ENCODE data around the gene PRKCE.

- no peak for TF ChIP-seq POLR2AphosphoS5 (IDR thresholded peaks at IDR 0.05; ENCODE audit: insufficient read depth, low read depth, low read length)
- TF ChIP-seq CTCF (IDR thresholded peaks at IDR 0.05; ENCODE audit: extremely low read depth in 1 of 2, insufficient read depth in 1 of 2, low read depth in 1 of 2, low read length in 2 of 2): no peak
- no peak for TF ChIP-seq POLR2A (IDR thresholded peaks at IDR 0.05; ENCODE audit: low read depth, low read length)
- no peak for TF ChIP-seq EZH2 (IDR thresholded peaks at IDR 0.05; ENCODE audit: borderline replicate concordance, low read depth, low read length, severe bottlenecking)
- no peak for TF ChIP-seq MAX (IDR thresholded peaks at IDR 0.05; ENCODE audit: insufficient read depth, insufficient read length)
- TF ChIP-seq GATA2 (IDR thresholded peaks at IDR 0.05; ENCODE audit: insufficient read depth, insufficient read length, low read depth, low read length): no peak
- TF ChIP-seq MYC (IDR thresholded peaks at IDR 0.05; ENCODE audit: low read depth, low read length): no peak
Measured at GRCh38 chr2:46163804-46164528, 512.5 kb downstream of the PRKCE start.
